NCI-H345 treated with DMSO at 0.1 percent for 48 hours (cell line): ENCODE results near the gene TDRD12.

Source experiments
- DNase-seq: peaks from one replicate; lab custom pipeline; 2025; ENCODE audit not compliant: unreplicated experiment; lab: John Stamatoyannopoulos, UW

The TDRD12 gene

DNA sequence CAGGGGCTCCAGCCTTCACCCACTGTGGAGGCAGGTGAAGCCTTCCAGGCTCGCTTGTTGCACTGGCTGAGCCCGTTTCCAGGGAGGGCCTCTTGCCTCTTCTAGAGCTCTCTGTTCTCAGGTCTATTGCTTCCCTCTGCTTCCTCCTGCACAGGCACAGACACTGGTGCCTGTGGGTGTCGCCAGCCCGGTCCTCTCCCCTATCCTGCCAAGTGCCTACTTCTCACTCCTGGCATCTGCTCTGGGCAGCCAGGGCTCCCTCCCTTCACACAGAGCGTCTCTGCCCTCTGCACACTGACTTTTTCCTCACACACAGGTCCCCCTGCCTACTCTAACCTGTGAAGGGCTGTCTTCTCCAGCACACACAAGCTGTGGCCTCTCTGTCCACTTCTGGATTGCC lies 89.7 kb downstream of the TDRD12 start:
- DNase-seq: no peak

DNA sequence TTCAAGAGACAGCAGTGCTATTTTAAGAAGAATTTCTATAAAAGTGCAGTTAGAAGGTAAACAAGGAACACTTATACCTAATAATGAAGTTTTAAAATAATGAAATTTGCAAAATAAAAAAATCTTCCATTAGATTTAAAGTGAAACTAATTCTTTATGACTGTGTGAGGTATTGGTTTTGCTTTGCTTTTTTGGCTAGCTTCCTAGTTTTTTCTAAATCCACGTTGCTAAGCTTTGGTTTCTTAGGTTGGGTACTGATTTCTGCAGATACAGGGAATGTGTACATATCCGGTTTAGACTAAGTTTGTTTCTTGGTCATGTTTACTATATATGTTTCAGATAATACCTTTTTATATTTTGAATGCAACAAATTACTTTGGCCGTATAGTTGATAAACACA lies 90.2 kb downstream of the TDRD12 start:
- no peak for DNase-seq

DNA sequence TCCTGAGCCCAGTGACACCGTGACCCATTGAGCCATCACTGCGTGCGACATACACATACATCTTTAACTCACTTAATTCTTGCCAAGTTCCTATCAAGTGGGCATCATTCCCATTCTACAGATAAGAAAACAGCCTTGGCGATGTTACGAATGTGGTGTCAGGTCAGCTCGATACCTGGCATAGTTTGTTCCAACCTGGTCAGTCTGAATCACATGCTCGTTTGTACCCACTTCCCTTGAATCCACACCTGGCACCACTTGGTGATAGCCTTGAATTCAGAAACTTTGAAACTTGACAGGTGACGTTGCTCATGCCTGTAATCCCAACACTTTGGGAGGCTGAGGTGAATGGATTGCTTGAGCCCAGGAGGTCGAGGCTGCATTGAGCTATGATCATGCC lies 90.9 kb downstream of the TDRD12 start:
- no peak for DNase-seq

DNA sequence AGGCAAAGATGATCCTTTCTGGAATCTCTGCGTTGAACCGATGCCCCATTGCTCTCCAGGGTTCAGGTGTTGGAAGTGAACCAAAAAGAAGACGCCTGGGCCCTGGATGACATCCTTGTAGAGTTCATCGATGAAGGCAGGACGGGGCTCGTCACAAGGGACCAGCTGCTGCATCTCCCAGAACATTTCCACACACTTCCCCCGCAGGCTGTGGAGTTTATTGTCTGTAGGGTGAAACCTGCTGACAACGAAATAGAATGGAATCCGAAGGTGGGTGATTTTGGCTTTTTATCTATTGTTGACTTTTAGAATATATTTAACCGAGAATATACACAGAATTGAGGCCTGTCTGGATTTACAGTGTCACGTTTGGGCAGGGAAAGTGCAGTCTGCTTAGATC lies 91.6 kb downstream of the TDRD12 start:
- no peak for DNase-seq

DNA sequence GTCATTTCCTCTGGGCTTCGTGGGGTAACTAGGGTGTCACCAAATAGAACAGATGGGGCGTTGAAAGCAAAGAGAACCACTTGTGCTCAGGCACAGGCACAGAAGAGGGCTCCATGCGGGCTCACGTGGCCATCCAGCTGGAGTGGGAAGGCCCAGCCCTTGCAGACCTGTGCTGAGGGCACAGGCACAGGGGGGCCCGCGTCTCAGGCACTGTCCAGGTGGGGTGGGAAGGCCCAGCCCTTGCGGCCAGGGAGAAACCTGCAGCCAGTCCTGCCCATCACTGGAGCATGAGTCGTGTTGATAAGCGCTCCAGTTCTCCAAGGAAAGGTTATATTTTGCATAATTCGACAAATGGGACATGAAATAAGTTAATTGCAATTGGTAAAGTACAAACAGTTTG lies 92.5 kb downstream of the TDRD12 start:
- no peak for DNase-seq

DNA sequence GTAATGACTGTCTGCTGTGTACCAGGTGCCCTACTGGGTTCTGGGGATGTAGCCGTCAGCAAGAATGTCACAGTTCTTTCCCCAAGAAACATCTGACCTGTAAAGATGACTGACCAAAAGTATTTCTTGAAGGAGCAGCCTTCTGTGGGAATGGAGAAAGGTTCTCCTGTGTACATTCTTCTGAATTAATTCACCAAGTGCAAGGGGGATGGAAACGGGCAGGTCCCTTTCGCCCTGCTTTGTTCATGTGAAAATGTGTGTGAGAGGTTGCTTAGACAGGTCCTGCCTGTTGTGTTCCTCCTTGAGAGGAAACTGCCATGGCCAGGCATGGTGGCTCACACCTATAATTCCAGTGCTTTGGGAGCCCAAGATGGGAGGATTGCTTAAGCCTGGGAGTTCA lies 93.0 kb downstream of the TDRD12 start:
- no peak for DNase-seq

DNA sequence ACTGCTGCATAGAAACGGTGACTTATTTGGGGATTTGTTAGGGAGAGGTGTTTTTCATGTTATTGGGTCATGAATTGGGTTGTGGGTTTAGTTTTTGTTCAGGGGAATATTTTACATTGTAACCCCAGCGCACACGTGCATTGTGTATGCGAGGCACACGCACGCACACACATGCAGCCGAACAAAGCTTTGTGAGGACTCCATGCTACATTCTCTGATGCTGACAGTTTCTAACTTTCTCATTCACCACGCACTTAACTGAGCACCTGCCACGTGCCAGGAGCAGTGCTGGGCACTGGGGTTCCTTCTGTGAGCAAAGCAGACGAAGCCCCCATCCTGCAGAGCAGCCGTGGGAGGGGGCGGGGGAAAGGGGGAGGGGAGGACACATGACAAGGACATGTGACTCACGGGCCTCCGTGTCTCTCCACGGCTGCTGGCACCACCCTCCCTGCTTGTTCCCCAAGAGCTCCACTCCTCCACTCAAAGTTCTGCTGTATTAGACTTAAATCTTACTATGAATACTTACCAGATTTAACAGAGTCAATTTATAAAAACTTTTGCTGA lies 94.4 kb downstream of the TDRD12 start:
- no peak for DNase-seq

DNA sequence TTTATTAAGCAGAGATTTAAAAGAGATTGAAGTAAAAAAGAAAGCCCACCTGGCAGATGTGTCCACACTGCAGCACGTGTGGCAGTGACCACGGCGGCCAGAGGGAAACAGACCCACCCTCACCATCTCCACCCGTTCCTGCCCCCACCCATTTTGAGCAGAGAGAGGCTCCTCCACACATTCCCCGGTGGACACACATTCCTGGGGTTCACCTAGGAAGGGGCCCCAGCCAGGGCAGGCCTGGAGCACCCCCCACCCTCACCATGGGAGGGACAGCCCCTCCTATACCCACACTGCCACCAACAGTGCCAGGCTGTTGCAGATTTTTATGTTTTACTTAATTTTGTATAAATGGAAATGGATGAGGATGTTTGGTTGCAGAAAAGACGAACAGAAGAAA lies 95.1 kb downstream of the TDRD12 start:
- no peak for DNase-seq

DNA sequence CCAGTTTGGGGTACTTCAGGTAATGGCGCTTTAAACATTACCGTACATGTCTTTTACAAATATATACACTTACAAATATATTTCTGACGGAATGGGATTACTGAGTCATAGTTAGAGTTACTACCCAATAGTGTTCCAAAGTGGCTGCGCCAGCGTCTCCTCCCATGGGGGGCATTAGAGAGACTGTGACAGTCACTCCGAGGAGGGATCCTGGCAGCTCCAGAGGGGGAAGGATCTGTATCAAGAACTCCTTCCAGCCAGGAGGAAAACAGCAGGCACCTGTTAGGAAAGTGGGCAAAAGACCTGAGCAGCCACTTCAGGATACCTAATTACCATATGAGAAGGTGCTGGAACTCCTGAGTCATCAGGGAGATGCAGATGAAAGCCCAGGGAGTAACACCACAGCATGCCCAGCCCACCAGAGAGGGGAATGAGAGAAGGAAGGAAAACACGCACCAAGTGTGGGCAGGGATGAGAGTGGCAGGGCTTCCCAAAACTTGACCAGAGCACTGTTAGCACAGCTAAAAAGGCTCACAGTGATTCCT lies 97.1 kb downstream of the TDRD12 start:
- DNase-seq: peak; percentile 35

DNA sequence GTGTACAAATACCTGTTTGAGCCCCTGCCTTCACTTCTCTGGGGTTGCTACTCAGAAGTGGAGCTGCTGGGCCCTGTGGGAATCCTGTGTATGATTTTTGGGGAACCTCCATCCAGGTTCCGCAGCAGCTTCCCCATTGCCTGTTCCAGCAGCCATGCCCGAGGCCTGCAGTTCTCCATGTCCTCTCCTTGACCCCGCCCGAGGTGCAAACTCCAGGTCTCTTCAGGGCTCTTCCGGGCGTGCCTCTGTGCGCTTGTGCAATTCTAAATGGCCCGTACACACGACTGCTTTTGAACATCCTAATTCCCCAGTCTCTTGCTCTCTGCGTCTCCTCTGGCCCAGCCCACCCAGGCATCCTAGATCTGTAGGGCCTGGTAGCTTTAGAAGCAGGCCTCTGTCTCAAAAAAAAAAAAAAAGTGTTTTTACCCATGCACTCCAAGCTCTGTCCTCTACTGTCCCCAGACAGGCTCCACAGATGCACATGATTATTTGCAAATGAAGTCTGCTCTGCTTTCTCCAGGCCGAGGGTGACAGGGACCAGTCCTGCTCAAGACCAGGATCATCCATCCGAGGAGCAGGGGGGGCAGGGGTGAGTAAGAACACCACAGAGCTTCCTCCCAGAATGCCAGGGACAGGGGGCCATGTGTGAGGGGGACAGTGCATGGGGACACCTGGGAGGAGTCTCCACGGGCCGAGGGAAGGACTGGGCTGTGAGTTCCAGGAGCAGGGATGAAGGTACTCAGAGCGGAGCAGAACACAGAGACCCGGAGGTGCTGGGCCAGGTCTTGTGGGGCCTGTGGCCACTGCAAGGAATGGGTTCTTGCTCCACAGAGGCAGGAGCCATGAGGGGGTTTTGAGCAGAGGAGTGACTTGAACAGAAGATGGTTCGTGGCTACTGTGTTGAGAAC lies 98.3 kb downstream of the TDRD12 start:
- DNase-seq: peak; percentile 68

DNA sequence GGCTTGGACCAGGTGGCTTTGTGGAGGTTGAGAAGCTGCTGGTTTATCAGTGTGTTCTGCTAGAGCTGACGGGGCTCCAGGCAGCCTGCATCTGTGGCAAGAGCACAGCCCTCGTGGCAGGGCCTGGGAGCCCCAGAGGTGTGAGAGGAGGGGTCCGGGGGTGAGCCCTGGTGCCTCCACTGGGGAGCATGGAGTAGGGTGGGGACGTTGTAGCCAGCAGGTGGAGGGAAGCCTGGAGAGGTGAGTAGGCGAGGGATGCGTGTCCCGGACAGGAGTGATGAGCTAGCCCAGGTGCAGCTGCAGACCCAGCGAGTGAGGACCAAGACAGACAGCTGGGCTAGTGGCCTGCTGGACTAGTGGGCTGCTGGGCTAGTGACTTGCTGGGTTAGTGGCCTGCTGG lies 99.0 kb downstream of the TDRD12 start:
- no peak for DNase-seq

DNA sequence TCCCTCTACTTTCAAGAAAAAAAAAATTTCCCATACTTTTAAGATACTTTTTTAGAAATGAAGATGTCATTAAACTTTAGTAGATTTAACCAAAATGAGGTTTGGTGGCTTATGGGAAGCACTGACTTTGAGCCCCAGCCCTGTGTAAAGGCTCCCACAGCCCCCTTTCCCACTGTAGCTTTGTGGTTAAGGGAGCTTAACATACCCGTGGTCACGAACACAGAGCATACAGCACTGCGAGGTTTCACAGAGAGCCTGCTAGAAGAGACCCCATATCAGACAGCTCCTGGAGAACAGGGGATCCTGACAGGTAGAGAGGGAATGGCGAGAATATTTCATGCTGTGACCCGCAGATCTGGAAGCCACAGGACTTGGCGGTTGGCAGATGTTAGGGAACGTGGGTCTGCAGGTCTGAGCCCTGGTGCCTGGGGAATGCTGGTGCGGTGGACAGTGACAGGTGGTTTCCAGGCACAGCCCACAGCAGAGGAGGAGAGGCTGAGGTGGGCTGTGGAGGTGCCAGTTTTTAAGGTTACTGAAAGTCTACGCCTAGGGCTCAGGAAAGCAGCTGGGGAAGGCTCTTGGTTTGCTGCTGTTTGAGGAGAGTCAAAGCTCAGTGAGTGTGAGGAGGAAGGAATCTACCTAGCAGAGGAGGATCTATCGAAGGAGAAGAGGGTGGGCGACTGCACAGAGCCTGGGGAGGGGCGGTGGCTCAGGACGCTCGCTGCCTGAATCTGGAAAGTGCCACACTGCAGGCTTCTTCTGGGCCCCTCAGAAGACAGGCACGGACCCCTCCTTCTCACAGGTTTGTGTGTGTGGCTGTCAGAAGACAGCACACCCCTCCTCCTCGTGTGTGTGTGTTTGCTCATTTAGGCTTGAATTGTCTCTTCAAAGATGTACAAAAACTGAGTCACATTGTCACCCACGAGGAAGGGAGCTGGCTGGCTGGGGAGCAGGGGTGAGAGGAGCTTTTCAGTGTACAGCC lies 100.1 kb downstream of the TDRD12 start:
- no peak for DNase-seq

DNA sequence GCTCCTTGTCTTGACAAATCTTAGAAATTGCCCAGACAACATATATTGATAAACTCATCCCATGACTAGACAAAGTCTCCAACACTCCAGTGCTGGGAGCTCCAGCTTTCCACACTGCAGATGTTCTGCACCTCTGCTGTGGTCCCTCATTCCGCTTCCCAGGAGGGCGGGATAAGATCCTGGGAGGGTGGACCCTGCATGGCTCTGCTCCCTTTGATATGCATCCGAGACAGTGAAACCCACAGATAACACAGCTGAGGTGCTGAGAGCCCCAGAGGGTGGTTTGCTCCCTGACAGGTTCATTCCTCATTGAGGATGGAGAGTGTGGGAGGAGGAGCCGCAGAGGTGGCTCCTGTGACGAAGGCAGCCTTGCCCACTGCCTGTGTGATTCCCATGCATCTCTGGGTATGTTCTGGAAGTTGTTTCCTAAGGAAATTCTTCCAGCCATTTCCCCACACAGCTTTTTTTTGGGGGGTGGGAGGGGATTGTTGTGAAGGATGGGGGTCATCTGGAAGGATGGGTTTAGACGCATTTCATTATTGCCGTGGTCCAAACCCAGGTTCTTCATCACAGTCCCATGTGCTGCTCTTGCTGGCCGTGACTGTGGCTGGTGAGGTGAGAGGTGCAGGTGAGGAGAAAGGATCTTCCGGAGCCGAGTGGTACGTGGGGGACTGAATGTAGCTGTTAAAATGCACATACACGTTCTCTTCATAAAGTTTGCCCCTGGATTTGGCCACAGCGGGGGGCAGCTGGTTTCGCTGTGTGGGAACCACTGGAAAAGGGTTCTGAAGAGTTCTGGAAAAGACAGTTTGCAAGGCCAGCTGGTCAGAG lies 103.6 kb downstream of the TDRD12 start:
- DNase-seq: no peak

DNA sequence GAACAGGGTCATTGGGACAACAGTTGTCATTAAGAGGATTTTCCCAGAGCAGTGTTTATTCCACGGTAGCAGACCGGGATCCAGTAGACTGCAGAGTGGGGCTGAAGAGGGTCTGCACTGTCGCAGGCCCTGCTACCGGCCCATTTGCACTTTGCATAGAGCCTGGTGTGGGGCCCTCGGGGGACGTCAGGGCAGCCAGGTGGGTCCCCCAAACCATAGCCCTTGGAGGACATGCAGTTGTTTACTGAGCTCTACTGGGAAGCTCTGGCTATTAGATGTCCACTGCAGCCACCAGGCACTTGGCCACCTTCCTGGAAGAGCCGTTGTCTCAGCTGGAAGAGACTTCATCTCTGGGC lies 104.2 kb downstream of the TDRD12 start:
- no peak for DNase-seq

DNA sequence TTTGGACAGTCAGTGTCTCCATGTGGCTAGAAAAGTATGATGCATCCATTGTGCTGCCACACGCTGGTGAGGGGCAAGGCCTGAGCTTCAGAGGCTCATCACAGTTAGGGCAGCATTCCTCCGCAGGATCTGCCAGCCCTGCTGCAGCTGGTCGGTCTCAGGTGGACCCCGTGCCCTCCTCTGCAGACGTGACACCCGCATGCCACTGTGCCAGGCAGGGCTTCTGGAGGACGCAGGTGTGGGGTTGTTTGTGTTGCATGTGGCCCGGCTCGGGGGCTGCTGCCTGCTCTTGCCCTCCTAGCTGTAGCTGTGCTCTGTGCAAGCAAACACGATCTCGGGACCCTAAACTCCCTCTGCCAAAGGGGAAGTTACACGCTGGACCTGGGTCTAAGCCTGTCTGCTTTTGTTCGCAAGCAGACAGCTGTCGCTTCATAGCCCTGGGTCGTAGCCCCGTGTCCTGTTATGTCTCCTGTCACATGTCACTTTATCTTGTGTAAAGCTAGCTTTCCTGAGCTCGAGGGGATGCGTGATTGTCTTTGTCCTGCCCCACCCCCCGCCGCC lies 104.7 kb downstream of the TDRD12 start:
- DNase-seq: no peak

DNA sequence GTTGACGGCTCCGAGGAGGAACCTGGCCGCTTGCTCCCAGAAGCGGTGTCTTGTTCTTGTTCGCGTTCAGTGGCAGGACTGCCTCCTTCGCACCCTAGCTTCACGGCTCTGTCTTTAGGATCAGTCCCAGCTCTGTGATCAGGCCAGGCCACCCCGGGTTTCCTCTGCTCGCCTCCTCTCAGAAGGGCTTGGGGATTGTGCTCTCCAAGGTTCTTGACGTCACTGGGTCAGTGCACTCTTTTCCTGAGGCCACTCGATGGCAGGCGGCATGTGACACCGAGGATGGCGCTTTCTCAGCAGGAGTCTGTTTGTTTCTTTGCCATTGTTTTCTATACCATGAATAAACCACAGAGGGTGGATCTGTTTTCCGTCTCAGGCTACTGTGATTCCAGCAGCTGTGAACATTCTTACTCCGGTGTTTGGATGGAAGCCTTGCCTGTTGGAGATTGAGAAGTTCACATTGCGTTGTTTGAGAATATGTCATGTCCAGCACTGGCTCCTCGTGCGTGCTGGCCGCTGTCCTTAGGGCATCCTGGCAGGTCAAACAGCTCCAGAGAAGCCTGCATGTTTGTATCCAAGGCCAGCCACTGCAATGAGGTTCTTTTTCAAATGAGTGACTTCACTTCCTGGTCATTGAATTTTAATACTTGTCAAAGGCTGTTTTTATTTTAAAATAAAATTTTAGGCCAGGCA lies 105.5 kb downstream of the TDRD12 start:
- DNase-seq: peak; percentile 56

DNA sequence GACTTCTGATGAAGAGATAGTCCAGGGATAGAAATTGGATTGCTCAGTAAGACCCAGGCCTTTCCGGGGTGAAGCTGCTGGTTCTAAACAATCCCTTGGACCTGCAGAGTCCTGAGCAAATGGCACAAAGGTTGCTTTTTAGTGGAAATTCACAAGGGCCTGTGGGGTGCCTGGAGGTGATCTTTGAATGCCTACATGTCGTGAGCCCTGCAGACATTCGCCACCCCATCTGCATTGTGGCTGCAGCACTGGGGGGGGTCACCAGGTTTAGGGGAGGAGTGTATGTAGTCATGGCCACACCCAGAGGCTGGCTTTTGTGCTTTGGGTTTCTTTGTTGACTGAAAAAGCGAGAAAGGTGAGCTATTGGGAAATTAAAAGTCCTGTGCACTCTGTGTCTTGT lies 108.6 kb downstream of the TDRD12 start:
- no peak for DNase-seq

DNA sequence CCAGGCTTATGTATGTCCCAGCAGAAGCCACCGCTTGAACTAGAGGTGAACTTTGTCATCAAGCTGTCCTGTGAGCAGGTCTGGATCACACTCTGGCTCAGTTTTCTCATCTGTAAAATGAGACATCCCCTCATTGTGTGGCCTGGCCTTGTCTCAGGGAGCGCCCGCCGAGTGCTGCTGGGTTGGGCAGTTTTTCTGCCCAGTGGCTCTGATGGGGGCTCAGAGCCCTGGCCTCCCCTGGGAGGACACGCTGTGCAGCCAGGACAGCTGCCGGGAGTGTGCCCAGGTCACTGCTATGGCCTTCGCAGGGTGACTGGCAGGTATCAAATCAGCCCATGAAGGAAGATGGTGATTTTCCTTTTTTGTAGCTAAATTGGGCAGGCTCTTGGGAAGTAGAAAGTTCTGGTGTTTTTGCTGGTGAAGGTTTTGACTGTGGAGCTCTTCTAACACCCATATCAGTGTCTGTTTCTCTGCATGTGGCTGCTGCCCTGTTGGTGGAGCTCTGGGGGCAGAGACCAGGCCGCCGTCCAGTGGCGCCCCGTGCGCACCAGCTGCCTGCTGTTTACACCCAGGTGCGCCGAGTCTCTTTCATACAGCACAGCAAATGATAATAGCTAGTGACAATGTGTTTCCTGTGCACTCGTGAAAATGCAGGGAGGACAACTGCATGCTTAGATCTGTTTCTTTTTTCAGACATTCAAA lies 109.2 kb downstream of the TDRD12 start:
- no peak for DNase-seq

DNA sequence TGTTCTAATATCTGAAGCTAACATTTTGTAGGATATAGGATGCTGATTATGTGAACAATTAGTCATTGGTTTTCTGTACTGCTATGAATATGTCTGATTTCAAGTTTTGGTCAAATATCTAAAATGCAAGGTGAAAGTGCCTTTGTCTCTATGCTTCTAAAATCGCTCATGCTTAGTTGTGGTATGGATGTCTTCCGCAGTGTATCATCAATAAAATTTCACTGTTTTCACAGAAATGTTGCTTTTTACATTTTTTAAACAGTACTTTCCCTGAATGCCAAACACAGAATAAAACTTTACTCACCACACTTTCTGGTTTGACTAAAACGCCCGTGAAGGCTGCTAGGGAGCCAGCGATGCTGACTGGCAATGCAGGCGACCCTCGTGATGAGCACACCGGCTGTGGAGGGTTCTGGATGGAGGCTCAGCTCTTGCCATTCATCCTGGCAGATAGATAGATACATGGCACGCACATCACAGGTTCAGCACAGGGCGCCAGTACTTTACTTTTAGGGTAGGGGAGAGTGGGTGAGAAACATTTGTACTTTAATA lies 109.9 kb downstream of the TDRD12 start:
- DNase-seq: no peak
